Right lobe of liver (tissue), 4 donors: ENCODE measurements around the gene CYCS.

Experiments used
- POLR2A ChIP-seq: fragments of 450-650 bp; IDR thresholded peaks from one replicate; pipeline ENCODE4 v1.6.1; 2017; ENCODE audit warnings: antibody characterized with exemption, mild to moderate bottlenecking
- TF ChIP-seq, protein P1 (sequence below), 4 donors: fragments of 200-600 bp in 3 of 4; fragments of 450-650 bp in 1 of 4; IDR thresholded peaks; one replicate each; pipeline versions ENCODE4 v1.5.1 to v1.8.0; 2016 to 2022; ENCODE audit warnings: antibody characterized with exemption in 4 of 4, mild to moderate bottlenecking in 2 of 4
- donor health status: DM: no; HTN: no; CAD: no.
- donor health status: DM: no; HTN: no; CAD: no.
- donor health status: DM: no; HTN: yes; CAD: no.

DNA sequence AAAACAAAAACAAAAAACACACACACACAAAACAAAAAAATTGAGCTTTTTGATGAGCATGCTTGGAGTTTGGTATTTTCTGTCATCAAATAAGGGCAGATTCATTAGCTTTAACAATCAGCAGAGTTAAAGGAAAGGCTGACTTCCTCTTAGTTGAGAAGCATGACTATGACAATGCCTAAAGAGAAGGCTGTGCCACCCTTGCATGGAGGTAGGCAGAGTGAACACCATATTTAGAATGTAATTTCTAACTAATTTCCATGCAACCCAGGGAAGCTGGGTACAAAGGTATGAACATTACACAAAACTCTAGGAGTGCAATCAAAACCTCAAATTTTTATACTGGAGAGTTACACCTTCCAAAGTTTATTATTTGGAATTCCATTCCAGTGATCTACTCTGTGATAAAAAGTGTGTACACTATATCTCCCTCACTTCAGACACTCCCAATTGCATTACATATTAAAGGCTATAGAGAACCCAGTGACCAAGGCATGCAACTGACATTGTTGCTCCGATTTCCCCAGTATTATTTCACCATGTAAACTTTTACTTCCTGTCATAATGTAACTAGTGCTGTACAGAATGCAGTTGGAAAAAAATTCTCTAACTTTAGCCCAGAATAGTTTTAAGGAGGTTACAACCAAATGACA is 9.4 kb upstream of the CYCS start:
- TF ChIP-seq, protein P1, sequence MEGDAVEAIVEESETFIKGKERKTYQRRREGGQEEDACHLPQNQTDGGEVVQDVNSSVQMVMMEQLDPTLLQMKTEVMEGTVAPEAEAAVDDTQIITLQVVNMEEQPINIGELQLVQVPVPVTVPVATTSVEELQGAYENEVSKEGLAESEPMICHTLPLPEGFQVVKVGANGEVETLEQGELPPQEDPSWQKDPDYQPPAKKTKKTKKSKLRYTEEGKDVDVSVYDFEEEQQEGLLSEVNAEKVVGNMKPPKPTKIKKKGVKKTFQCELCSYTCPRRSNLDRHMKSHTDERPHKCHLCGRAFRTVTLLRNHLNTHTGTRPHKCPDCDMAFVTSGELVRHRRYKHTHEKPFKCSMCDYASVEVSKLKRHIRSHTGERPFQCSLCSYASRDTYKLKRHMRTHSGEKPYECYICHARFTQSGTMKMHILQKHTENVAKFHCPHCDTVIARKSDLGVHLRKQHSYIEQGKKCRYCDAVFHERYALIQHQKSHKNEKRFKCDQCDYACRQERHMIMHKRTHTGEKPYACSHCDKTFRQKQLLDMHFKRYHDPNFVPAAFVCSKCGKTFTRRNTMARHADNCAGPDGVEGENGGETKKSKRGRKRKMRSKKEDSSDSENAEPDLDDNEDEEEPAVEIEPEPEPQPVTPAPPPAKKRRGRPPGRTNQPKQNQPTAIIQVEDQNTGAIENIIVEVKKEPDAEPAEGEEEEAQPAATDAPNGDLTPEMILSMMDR (IDR thresholded peaks at IDR 0.05), result no peak
- TF ChIP-seq POLR2A, result no peak
